WTC11 (cell line): ENCODE results near the gene FCGR3B.
"Not testable (repeated sequence)": the region's sequence is repeated elsewhere in the genome, so short reads cannot be mapped to it uniquely, and the experiment has no call there.

ENCODE experiments used
- GRHL2 ChIP-seq: fragments of 250-450 bp; sonication (Bioruptor Pico); IDR thresholded peaks from 2 replicates; pipeline ENCODE4 v1.8.0; 2022; ENCODE audit warnings: mild to moderate bottlenecking, moderate library complexity; ENCODE audit not compliant: insufficient replicate concordance, severe bottlenecking
- SP1 ChIP-seq: sonication (generic); formaldehyde crosslinking; conservative IDR thresholded peaks from 2 replicates; pipeline ENCODE4 v1.8.1; 2022; ENCODE audit warnings: missing genetic modification reagents
- TF ChIP-seq, protein P1 (sequence below): fragments of 200-600 bp; IDR thresholded peaks from 2 replicates; pipeline ENCODE4 v1.8.0; 2022; ENCODE audit warnings: antibody characterized with exemption
- TF ChIP-seq, protein P2 (sequence below): sonication (generic); formaldehyde crosslinking; IDR thresholded peaks from 2 replicates; pipeline ENCODE4 v1.8.1; 2023; ENCODE audit warnings: mild to moderate bottlenecking, moderate library complexity, missing genetic modification reagents
- TF ChIP-seq, protein P3 (sequence below): sonication (generic); formaldehyde crosslinking; IDR thresholded peaks from 2 replicates; pipeline ENCODE4 v1.8.1; 2023; ENCODE audit warnings: mild to moderate bottlenecking, missing genetic modification reagents, moderate library complexity
- TF ChIP-seq, protein P4 (sequence below): fragments of 250-450 bp; sonication (Bioruptor Pico); IDR thresholded peaks from 2 replicates; pipeline ENCODE4 v2.1.2; 2022; ENCODE audit warnings: mild to moderate bottlenecking, moderate library complexity
- TF ChIP-seq, protein P5 (sequence below): sonication (generic); formaldehyde crosslinking; IDR thresholded peaks from 2 replicates; pipeline ENCODE4 v1.8.1; 2022; ENCODE audit warnings: missing genetic modification reagents, borderline replicate concordance

DNA sequence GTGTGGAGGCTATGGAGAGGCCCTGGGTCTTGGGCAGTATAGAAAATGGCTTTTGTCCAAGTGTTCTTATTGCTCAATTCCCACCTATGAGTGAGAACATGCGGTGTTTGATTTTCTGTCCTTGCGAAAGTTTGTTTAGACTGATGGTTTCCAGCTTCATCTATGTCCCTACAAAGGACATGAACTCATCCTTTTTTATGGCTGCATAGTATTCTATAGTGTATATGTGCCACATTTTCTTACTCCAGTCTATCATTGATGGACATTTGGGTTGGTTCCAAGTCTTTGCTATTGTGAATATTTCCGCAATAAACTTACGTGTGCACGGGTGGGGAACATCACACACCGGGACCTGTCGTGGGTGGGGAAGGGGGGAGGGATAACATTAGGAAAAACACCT lies 10.6 kb downstream of the FCGR3B start:
- TF ChIP-seq, protein P1, sequence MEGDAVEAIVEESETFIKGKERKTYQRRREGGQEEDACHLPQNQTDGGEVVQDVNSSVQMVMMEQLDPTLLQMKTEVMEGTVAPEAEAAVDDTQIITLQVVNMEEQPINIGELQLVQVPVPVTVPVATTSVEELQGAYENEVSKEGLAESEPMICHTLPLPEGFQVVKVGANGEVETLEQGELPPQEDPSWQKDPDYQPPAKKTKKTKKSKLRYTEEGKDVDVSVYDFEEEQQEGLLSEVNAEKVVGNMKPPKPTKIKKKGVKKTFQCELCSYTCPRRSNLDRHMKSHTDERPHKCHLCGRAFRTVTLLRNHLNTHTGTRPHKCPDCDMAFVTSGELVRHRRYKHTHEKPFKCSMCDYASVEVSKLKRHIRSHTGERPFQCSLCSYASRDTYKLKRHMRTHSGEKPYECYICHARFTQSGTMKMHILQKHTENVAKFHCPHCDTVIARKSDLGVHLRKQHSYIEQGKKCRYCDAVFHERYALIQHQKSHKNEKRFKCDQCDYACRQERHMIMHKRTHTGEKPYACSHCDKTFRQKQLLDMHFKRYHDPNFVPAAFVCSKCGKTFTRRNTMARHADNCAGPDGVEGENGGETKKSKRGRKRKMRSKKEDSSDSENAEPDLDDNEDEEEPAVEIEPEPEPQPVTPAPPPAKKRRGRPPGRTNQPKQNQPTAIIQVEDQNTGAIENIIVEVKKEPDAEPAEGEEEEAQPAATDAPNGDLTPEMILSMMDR: not testable (repeated sequence)
- TF ChIP-seq, protein P2, sequence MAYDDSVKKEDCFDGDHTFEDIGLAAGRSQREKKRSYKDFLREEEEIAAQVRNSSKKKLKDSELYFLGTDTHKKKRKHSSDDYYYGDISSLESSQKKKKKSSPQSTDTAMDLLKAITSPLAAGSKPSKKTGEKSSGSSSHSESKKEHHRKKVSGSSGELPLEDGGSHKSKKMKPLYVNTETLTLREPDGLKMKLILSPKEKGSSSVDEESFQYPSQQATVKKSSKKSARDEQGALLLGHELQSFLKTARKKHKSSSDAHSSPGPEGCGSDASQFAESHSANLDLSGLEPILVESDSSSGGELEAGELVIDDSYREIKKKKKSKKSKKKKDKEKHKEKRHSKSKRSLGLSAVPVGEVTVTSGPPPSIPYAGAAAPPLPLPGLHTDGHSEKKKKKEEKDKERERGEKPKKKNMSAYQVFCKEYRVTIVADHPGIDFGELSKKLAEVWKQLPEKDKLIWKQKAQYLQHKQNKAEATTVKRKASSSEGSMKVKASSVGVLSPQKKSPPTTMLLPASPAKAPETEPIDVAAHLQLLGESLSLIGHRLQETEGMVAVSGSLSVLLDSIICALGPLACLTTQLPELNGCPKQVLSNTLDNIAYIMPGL (CRISPR knock-in tag): not testable (repeated sequence)
- not testable (repeated sequence) for TF ChIP-seq SP1, GRHL2 (CRISPR knock-in tag)
- TF ChIP-seq, protein P3, sequence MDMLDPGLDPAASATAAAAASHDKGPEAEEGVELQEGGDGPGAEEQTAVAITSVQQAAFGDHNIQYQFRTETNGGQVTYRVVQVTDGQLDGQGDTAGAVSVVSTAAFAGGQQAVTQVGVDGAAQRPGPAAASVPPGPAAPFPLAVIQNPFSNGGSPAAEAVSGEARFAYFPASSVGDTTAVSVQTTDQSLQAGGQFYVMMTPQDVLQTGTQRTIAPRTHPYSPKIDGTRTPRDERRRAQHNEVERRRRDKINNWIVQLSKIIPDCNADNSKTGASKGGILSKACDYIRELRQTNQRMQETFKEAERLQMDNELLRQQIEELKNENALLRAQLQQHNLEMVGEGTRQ (CRISPR knock-in tag): not testable (repeated sequence)
- TF ChIP-seq, protein P4, sequence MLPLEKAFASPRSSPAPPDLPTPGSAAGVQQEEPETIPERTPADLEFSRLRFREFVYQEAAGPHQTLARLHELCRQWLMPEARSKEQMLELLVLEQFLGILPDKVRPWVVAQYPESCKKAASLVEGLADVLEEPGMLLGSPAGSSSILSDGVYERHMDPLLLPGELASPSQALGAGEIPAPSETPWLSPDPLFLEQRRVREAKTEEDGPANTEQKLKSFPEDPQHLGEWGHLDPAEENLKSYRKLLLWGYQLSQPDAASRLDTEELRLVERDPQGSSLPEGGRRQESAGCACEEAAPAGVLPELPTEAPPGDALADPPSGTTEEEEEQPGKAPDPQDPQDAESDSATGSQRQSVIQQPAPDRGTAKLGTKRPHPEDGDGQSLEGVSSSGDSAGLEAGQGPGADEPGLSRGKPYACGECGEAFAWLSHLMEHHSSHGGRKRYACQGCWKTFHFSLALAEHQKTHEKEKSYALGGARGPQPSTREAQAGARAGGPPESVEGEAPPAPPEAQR (CRISPR knock-in tag): not testable (repeated sequence)
- TF ChIP-seq, protein P5, sequence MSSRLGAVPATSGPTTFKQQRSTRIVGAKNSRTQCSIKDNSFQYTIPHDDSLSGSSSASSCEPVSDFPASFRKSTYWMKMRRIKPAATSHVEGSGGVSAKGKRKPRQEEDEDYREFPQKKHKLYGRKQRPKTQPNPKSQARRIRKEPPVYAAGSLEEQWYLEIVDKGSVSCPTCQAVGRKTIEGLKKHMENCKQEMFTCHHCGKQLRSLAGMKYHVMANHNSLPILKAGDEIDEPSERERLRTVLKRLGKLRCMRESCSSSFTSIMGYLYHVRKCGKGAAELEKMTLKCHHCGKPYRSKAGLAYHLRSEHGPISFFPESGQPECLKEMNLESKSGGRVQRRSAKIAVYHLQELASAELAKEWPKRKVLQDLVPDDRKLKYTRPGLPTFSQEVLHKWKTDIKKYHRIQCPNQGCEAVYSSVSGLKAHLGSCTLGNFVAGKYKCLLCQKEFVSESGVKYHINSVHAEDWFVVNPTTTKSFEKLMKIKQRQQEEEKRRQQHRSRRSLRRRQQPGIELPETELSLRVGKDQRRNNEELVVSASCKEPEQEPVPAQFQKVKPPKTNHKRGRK (CRISPR knock-in tag): not testable (repeated sequence)
